ENCODE results near the gene ARID1B. TPM values are rescaled to one million over a fixed set of nuclear protein-coding genes. Genes with fewer than 3 reads are reported as not detected.

The ARID1B gene
- total RNA-seq, 1 experiment from 2014 or later = 91.7 TPM

DNA sequence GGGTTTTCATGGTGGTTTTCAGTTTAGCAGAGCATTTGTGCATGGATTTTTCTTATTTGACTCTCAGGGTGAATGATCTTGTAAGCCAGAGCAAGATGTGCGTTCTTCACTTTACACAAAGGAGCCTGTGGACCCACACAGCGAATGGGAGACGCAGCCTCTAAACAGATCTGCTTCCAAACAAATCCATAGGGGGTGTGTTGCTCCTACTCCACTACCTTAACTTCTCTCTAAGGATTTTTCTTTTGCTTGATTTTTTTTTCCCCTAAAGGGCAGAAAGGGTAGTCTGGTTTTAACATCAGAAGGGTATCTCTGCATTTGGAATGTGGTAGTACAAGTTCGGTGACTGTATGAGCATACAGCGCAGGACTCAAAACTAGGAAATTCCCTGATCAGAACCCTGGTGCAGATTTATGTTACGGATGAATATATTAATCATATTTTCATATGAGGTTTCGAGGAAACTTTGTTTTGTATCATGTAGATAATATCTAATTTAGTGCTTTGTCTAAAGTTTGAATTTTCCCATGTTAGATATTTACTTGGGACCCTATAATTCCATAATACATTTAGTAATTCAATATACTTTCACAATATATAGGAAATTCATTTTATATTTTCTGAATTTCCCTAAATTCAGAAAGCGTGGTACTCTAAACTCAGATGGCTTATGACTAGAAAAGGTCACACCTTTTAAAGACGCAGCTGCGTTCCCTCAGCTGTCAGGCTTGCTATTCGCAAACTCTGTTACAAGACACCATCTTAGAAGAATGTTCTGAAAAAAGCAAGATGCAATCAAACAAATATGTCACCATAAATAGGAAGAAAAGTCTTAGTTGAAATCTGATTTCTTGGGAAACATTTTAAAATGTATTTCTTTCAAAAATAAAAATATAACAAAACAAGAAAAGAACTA lies 349.3 kb downstream of the ARID1B start:
- no peak for DNase-seq (ENCODE audit: low read depth, low spot score)
- Histone ChIP-seq H3K27me3 (ENCODE audit: control insufficient read depth, insufficient read depth, low read length) (no peaks in the 10 kb centered on the region), H3K4me3 (ENCODE audit: low read depth in 2 of 2, low read length in 2 of 2) (no peak overlapping the region), H3K36me3 (ENCODE audit: control insufficient read depth, insufficient read depth, low read length) (no peaks in the 10 kb centered on the region), H3K9me3 (ENCODE audit: control insufficient read depth, insufficient read depth, low read depth, low read length) (no peaks in the 10 kb centered on the region), H3K27ac (ENCODE audit: low read length) (no peak overlapping the region), H3K4me1 (ENCODE audit: control insufficient read depth, insufficient read depth, low read length) (no peaks in the 10 kb centered on the region)
- CTCF ChIA-PET = no interaction called here
- no TSS peak for BruUV-seq (replicated peaks)
- POLR2A ChIA-PET = no interaction called here
- intact Hi-C loops (cut with micrococcal nuclease; ENCODE audit: unreplicated experiment) = no loop called here
- in situ Hi-C loops (cut with HindIII; ENCODE audit: low pct_unique_long_range_greater_than_20kb, low sequenced_read_pairs) = no loop called here
- TF ChIP-seq TCF7L2 (IDR thresholded peaks at IDR 0.05; ENCODE audit: low read depth, low read length) (no peak), POLR2AphosphoS5 (IDR thresholded peaks at IDR 0.05; ENCODE audit: low read depth, low read length) (no peak), REST (IDR thresholded peaks at IDR 0.05; ENCODE audit: insufficient read depth in 1 of 2, low read depth in 2 of 2, low read length in 1 of 2) (no peak), SIN3A (IDR thresholded peaks at IDR 0.05; ENCODE audit: borderline replicate concordance, insufficient read depth, low read depth, low read length) (no peak), CTCF (IDR thresholded peaks at IDR 0.05) (no peak)
- no peak for ATAC-seq

GRCh38 chr6:157128235-157128775 lies 351.1 kb downstream of the ARID1B start:
- TF ChIP-seq REST (IDR thresholded peaks at IDR 0.05; ENCODE audit: insufficient read depth in 1 of 2, low read depth in 2 of 2, low read length in 1 of 2) (no peak), TCF7L2 (IDR thresholded peaks at IDR 0.05; ENCODE audit: low read depth, low read length) (no peak), SIN3A (IDR thresholded peaks at IDR 0.05; ENCODE audit: borderline replicate concordance, insufficient read depth, low read depth, low read length) (no peak), POLR2AphosphoS5 (IDR thresholded peaks at IDR 0.05; ENCODE audit: low read depth, low read length) (no peak), CTCF (IDR thresholded peaks at IDR 0.05) (no peak)
- DNase-seq (ENCODE audit: low read depth, low spot score) (no peak), ATAC-seq (no peak)
- no peaks in the 10 kb centered on the region for H3K9me3 ChIP-seq (ENCODE audit: control insufficient read depth, insufficient read depth, low read depth, low read length)
- CTCF ChIA-PET = interaction anchor here (0.7 kb wide), 1 partner anchor 147 kb away, joined by 7 read pairs; no protein-coding TSS in a partner anchor
- H3K27me3 ChIP-seq (ENCODE audit: control insufficient read depth, insufficient read depth, low read length) = no peaks in the 10 kb centered on the region
- 0 out of 2 replicates have a peak, but pooled peaks cover 1% of the 10 kb centered on the region for H3K36me3 ChIP-seq (ENCODE audit: control insufficient read depth, insufficient read depth, low read length)
- intact Hi-C loops (cut with micrococcal nuclease; ENCODE audit: unreplicated experiment) (no loop called here), in situ Hi-C loops (cut with HindIII; ENCODE audit: low pct_unique_long_range_greater_than_20kb, low sequenced_read_pairs) (no loop called here)
- no TSS peak for BruUV-seq (replicated peaks)
- no peaks in the 10 kb centered on the region for H3K4me1 ChIP-seq (ENCODE audit: control insufficient read depth, insufficient read depth, low read length)
- POLR2A ChIA-PET = no interaction called here
- no peak overlapping the region for H3K4me3 ChIP-seq (ENCODE audit: low read depth in 2 of 2, low read length in 2 of 2)
- no peak overlapping the region for H3K27ac ChIP-seq (ENCODE audit: low read length)
